Psoas muscle (tissue), 8 donors: ENCODE data around the gene MYCN. TPM values are rescaled to one million over a fixed set of nuclear protein-coding genes. Genes with fewer than 3 reads are reported as not detected.

Source experiments
- ATAC-seq, 4 donors: fragments of 200-7000 bp; cut with Tn5 transposase; one replicate each; pipeline ENCODE4 v1.9.1; 2020; ENCODE audit warnings: moderate library complexity in 3 of 4, mild to moderate bottlenecking in 2 of 4
- DNase-seq, 2 donors: peaks; one replicate each; pipeline ENCODE4 v3.0.0-alpha.2; 2020
- H3K27ac ChIP-seq: fragments of 200-600 bp; one replicate; pipeline ENCODE4 v1.8.0; 2022
- H3K27me3 ChIP-seq, 3 donors: fragments of 200-600 bp in 1 of 3; one replicate each; pipeline versions ENCODE4 v1.6.1 to v1.8.0; 2013 to 2022; ENCODE audit warnings: low read length in 2 of 3, mild to moderate bottlenecking in 2 of 3, moderate library complexity in 1 of 3; ENCODE audit not compliant: insufficient read depth in 3 of 3
- H3K36me3 ChIP-seq, 2 donors: fragments of 200-600 bp in 1 of 2; one replicate each; pipeline versions ENCODE4 v1.6.1 to v1.8.0; 2013 to 2022; ENCODE audit warnings: low read depth in 1 of 2, mild to moderate bottlenecking in 1 of 2, moderate library complexity in 1 of 2; ENCODE audit not compliant: insufficient read depth in 1 of 2
- H3K4me1 ChIP-seq: fragments of 200-600 bp; one replicate; pipeline ENCODE4 v1.8.0; 2022
- H3K4me3 ChIP-seq: fragments of 200-600 bp; one replicate; pipeline ENCODE4 v1.8.0; 2022; ENCODE audit warnings: mild to moderate bottlenecking
- H3K9me3 ChIP-seq: fragments of 200-600 bp; one replicate; pipeline ENCODE4 v1.8.0; 2022
- CTCF ChIP-seq: fragments of 200-600 bp; IDR thresholded peaks from one replicate; pipeline ENCODE4 v1.8.0; 2022; ENCODE audit warnings: antibody characterized with exemption
- WGBS, 3 donors: extraction: QIAGEN DNeasy Blood & Tissue Kit; methylation state at CpG; one replicate each; pipeline versions ENCODE4 v1.1.6 to v1.1.7; 2013; 5-methylcytosine and 5-hydroxymethylcytosine counted together
- intact Hi-C, 2 donors: fragments of 100-400 bp; cut with DNase I; formaldehyde crosslinking; loops; one replicate each; pipeline versions ENCODE4 v1.11.0 to v1.14.2; 2022
- polyA plus RNA-seq, 3 donors: library from polyadenylated mRNA; stranded (reverse); fragments of 200-250 nt; gene quantifications; one replicate each; pipeline ENCODE4 v1.2.3, GENCODE V29; 2013
- total RNA-seq, 4 donors: library from RNA; stranded (reverse); fragmentation: NEBNext Ultra II Directional in 2 of 4; extraction: Animal tissue kit (Norgen Biotek cat#: 25700) in 2 of 4; gene quantifications; one replicate each; pipeline versions ENCODE4 v1.2.1 to v1.2.4, GENCODE V29; 2021 to 2023
- donor health status: healthy with polysubstance abuse.
- donor health status: DM: no; HTN: no; CAD: no; lungs with moderate emphysema.
- donor health status: Bipolar disorder and iron deficiency.
- donor health status: healthy.
- donor health status: DM: yes; HTN: yes; CAD: no.
- donor health status: DM: no; HTN: no; CAD: no.
- donor health status: DM: no; HTN: no; CAD: no.
- donor health status: DM: yes; HTN: yes; CAD: no.

The MYCN gene
- total and polyA plus RNA-seq, 7 donors, result 0.10 to 0.36 (median 0.25) TPM

GRCh38 chr2:15897431-15898098 lies 42.8 kb upstream of the MYCN start:
- H3K4me1 ChIP-seq, result no peaks in the 10 kb centered on the region
- H3K27me3 ChIP-seq, result no peaks in the 10 kb centered on the region
- 93 to 97% (median 96%) methylated on average over 4 of the region's 4 CpGs for WGBS, 3 donors
- no peak for DNase-seq
- no peak overlapping the region for H3K27ac ChIP-seq
- H3K36me3 ChIP-seq, result no peaks in the 10 kb centered on the region
- no peak for TF ChIP-seq CTCF
- ATAC-seq, result no peak
- no peak overlapping the region for H3K4me3 ChIP-seq
- peaks cover 5% of the 10 kb centered on the region for H3K9me3 ChIP-seq
- intact Hi-C loops, result no loop called here

GRCh38 chr2:15899327-15899612 lies 41.1 kb upstream of the MYCN start:
- H3K36me3 ChIP-seq, result no peaks in the 10 kb centered on the region
- no peak for TF ChIP-seq CTCF
- ATAC-seq (no peak), DNase-seq (no peak)
- H3K9me3 ChIP-seq, result peaks cover 5% of the 10 kb centered on the region
- no peaks in the 10 kb centered on the region for H3K27me3 ChIP-seq
- intact Hi-C loops, result no loop called here
- WGBS, 3 donors, result 95 to 99% (median 96%) methylated on average over 2 of the region's 2 CpGs
- no peaks in the 10 kb centered on the region for H3K4me1 ChIP-seq
- no peak overlapping the region for H3K27ac ChIP-seq
- no peak overlapping the region for H3K4me3 ChIP-seq

GRCh38 chr2:15899751-15900493 lies 40.4 kb upstream of the MYCN start:
- TF ChIP-seq CTCF, result no peak
- Histone ChIP-seq H3K27ac (no peak overlapping the region), H3K4me1 (no peaks in the 10 kb centered on the region), H3K36me3 (no peaks in the 10 kb centered on the region), H3K4me3 (no peak overlapping the region), H3K27me3 (no peaks in the 10 kb centered on the region), H3K9me3 (peaks cover 5% of the 10 kb centered on the region)
- DNase-seq (no peak), ATAC-seq (no peak)
- intact Hi-C loops, result no loop called here
- 80 to 89% (median 87%) methylated on average over 6 of the region's 6 CpGs for WGBS, 3 donors

GRCh38 chr2:15901095-15901807 lies 39.1 kb upstream of the MYCN start:
- no peaks in the 10 kb centered on the region for H3K27me3 ChIP-seq
- H3K36me3 ChIP-seq, result no peaks in the 10 kb centered on the region
- peaks cover 5% of the 10 kb centered on the region for H3K9me3 ChIP-seq
- intact Hi-C loops, result no loop called here
- DNase-seq (no peak), ATAC-seq (no peak)
- TF ChIP-seq CTCF, result no peak
- WGBS, 3 donors, result 95 to 99% (median 95%) methylated on average over 5 of the region's 5 CpGs
- H3K27ac ChIP-seq, result no peak overlapping the region
- no peaks in the 10 kb centered on the region for H3K4me1 ChIP-seq
- no peak overlapping the region for H3K4me3 ChIP-seq
